ENCODE results near the gene KCNIP4.

The KCNIP4 gene

GRCh38 chr4:21900211-21900610, 48.4 kb downstream of the KCNIP4 start:
- DNase-seq = no peak

DNA sequence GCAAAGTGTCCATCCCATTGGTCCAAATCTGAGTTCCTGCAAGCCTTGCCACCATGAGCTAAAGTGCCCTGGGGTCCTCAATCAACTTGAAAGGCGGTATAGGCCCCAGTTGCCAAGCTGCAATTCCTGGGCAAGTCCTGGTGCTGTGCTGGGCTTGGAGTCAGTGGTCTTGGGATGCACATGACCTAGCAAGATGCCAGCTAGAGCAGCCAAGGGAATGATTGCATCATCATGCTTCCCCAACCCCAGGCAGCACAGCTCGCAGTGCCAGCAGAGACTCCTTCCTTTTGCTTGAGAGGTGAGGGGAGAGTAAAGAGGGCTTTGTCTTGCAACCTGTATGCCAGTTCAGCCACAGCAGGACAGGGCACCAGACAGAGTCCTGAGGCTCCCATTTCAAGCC, 50.5 kb downstream of the KCNIP4 start:
- DNase-seq = no peak

DNA sequence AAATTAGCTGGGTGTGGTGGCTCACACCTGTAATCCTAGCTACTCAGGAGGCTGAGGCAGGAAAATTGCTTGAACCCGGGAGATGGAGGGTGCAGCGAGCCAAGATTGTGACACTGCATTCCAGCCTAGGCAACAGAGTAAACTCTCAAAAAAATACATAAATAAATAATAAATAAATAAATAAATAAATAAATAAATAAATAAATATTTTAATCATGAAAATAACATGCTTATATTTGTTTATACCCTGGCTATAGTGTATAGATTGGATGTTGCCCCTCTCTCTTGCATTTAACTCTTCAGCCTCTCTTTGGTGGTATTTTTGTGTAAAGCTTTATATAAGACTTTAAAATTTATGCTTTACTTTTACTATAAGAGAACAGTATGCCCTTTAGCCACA, 51.8 kb downstream of the KCNIP4 start:
- no peak for DNase-seq

DNA sequence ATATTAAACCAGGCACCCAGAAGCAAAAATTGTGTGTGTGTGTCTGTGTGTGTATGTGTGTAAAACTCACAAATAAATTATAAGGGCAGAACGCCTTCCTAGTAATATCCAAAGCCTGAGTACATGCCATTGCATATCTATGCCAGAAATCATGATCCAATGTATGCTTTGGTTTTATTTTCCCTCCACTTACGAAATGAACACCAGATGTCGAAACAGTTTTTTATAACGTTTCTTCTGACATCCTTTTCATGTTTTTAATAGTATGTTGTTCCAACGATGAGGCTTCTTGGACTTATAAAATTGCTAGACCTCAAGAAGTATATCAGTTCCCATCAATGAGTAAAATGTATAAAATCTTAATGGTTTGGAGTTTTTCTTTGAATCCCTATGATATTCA, 55.4 kb downstream of the KCNIP4 start:
- no peak for DNase-seq

GRCh38 chr4:21890231-21890630, 58.3 kb downstream of the KCNIP4 start:
- no peak for DNase-seq

DNA sequence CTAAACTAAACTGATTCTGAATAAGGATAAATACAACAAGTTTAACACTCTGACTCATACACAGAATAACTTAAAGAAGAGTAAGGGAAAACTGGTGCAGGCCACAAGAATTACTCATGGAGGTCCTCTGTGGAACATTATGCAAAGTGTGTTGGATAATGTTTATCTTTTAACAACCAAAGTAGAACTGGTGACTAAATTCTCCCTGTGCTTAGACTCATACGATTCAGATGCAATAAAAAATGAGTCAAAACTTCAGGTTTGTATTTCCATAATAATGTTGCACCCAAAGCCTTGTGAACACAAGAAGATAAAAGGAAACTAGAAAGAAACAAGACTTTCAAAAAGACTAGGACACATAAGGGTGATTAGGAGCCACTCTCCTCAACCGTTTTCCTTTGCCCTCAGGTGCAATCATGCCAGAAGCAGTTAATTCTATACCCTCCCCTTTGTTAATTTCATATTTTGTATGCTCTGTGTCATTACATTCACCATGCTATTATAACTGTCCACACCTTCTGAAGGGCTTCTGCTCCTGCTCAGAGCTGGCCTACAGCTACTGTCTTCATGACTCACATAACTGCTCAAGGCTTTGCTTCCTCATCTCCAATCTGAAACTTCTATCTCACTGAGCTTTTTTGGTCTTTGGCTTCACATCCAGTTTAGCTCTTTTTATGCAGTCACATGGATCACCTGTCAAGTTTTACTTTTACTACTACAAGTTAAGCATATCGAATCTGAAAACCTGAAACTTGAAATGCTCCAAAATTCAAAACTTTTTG, 60.2 kb downstream of the KCNIP4 start:
- no peak for DNase-seq

DNA sequence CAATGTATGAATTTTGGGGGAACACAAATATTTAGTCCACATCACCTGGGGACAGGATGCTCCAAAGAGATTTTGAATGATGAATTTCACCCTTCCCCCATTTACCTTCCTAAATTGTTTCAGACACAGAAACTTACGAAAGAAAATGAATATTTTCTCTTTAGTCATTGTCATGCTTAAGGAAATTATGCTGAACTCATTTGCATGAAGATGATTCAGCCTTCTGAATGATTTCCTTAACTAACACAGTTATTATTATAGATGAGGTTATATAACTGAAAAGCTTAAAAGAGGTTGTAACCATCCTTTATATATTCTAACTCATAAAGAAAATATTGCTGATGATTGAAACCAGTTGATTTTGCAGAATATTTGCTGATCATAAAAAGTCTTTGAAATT, 61.1 kb downstream of the KCNIP4 start:
- DNase-seq = no peak

DNA sequence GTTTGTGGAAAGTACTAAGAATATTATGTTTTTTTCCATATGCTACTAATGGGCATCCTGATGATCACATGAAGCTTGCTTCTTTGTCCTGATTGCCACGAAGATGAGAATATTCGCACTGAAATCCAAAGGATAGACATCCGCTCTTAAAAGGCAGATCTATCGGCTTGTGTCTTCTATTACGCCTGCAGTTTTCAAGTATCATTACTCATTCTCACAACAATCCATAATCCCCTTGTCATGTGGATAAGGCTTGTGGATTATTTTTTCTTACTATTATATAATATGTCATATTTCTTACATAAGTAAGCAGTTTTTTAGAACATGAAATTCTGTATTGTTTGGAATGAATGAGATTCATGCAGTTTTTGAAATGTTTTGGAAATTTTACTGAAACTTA, 62.8 kb downstream of the KCNIP4 start:
- no peak for DNase-seq

DNA sequence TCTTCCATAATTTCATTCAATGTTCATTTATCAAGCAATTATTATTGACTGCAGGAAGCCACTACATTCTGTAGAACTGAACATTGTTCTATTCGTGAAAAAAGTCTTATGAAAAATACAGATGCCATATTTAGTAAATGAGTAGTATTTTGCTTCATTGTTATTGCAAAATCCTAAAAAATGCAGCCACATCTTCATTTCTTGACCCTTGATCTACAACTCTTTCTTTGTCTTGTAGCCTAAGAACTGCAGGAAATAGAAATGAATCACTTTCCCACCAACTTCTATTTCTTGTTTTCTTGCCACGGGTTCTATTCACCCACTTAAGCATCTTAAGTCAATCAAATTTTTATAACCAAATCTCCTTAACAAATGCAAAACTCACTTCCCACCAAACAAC, 63.3 kb downstream of the KCNIP4 start:
- DNase-seq = no peak

- DNase-seq = no peak
These were observed 64.0 kb downstream of the KCNIP4 start for GRCh38 chr4:21884615-21885014.

DNA sequence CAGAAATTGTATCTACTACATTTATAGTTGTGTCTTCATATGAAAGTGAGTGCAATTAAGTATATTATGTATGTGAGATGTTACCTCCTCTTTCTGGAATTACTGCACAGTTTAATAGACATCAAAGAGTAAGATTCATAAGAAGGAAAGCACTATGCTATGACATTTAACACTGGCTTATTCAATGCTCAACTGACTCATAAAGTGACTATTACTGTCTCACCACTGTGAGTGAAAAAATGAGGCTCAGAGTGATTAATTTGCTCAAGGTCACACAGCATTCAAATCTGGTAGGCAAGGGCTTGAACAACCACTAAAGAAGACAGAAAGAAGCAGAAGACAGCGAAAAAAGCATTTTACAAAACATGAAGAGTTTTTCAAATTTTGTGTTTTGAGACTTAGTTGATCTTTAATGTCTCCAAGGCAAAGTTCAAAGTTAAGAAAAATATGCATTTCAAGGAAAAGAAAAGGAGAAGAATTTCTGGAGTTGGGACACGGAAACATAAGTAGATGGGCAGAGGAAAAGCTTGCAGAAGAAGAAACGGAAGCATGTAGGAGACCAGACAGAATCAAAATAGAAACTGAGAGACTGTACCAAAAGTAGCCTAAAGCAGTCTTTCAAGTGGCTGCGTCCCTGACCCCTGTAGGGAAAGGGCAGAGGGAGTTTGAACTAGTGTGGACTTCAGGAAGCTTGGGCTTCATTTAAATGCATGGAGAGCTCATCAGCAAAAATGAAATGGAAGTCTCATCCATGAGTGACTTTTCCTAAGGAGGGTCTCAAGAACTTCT, 66.3 kb downstream of the KCNIP4 start:
- DNase-seq = no peak

GRCh38 chr4:21879187-21879586, 69.4 kb downstream of the KCNIP4 start:
- no peak for DNase-seq

DNA sequence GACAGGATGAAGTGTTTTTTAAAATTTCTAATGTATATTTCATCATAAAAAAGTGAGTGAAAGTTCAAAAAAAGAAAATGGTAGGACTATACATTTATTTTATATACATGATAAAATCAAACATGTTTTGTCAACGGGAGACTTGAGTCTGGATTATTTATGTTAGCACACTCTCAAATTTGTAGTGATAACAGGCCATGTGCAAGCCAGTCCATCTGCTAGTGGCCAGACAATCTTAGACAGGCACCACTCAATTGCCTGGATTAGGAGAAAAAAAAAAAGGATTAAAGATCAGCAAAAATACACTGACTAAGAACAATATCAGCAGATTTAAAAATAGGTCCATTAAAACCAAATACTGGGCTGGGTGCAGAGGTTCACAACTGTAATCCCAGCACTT, 71.9 kb downstream of the KCNIP4 start:
- no peak for DNase-seq

- no peak for DNase-seq
These were observed 75.4 kb downstream of the KCNIP4 start for GRCh38 chr4:21873145-21873544.

- no peak for DNase-seq
These were observed 76.5 kb downstream of the KCNIP4 start for GRCh38 chr4:21872101-21872500.

GRCh38 chr4:21869978-21870745, 78.4 kb downstream of the KCNIP4 start:
- DNase-seq = no peak

- DNase-seq = no peak
These were observed 83.9 kb downstream of the KCNIP4 start for GRCh38 chr4:21864686-21865085.

- no peak for DNase-seq
These were observed 85.7 kb downstream of the KCNIP4 start for GRCh38 chr4:21862917-21863316.

DNA sequence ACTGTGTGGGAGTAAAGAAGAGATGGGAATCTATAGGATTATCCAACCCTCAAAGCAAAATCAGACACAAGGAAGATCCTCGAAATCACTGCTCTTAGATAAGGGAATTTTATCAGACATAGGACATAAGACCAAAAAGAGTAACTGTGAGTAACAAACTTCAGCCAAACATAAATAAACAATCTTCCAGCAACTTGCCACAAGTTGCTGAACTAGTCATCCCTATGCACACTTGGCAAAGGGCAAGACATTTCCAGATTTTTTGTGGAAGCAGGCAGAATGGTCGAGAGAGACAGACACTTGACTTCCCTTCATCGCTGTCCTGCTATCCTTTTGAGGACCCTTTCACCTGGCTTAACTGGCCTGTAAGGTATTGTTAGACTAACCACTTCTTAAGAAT, 89.6 kb downstream of the KCNIP4 start:
- DNase-seq = no peak

DNA sequence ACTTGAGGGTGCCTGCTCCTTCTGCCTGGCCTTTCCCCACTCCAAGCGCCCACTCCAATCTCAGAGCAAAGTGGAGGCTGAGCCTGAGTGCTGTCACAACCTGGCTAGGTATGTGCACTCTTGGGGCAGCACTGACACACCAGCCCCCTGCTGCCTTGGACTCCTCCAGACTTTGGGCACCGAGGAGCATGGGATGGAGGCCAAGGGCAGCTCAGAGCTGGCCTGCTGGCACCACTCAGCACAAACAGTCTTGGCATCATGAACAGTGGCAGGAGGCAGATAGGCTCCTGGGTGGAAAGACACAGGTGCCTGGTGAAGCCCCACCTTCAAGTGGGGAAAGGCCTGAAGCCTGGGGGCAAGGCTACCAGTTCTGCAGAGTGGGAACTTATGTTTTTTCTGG, 91.8 kb downstream of the KCNIP4 start:
- DNase-seq = no peak

GRCh38 chr4:21856301-21856700, 92.3 kb downstream of the KCNIP4 start:
- DNase-seq = no peak

GRCh38 chr4:21849077-21849476, 99.5 kb downstream of the KCNIP4 start:
- DNase-seq = no peak

GRCh38 chr4:21848021-21848420, 100.6 kb downstream of the KCNIP4 start:
- no peak for DNase-seq

- DNase-seq = no peak
These were observed 102.9 kb downstream of the KCNIP4 start for GRCh38 chr4:21845663-21846062.
